ENCODE results near the gene NXN.

GRCh38 chr17:1027044-1027443, 47.5 kb upstream of the NXN start:
- TF ChIP-seq CTCF (IDR thresholded peaks at IDR 0.05; ENCODE audit: insufficient read depth, low read length) (no peak), POLR2AphosphoS5 (IDR thresholded peaks at IDR 0.05; ENCODE audit: low read depth) (no peak)

Measured in HL-60 (cell line).